Esophagus (tissue), 2 donors: ENCODE data around the gene CEL. TPM values are rescaled to one million over a fixed set of nuclear protein-coding genes. Genes with fewer than 3 reads are reported as not detected.

Experiments
- H3K27ac ChIP-seq, 2 donors: one replicate each; pipeline ENCODE4 v1.5.1; 2013; ENCODE audit warnings: low read depth in 2 of 2, mild to moderate bottlenecking in 2 of 2, inconsistent platforms in 1 of 2, low read length in 1 of 2, moderate library complexity in 1 of 2
- H3K27me3 ChIP-seq, 2 donors: one replicate each; pipeline ENCODE4 v1.6.1; 2013; ENCODE audit warnings: low read length in 2 of 2, control low read depth in 1 of 2, mild to moderate bottlenecking in 1 of 2; ENCODE audit not compliant: insufficient read depth in 2 of 2, control insufficient read depth in 1 of 2
- H3K36me3 ChIP-seq, 2 donors: one replicate each; pipeline ENCODE4 v1.6.1; 2013; ENCODE audit warnings: low read length in 1 of 2; ENCODE audit not compliant: control insufficient read depth in 2 of 2, insufficient read depth in 2 of 2
- H3K4me1 ChIP-seq, 2 donors: one replicate each; pipeline ENCODE4 v1.6.1; 2013; ENCODE audit warnings: low read length in 1 of 2; ENCODE audit not compliant: control insufficient read depth in 2 of 2, insufficient read depth in 2 of 2
- H3K4me3 ChIP-seq, 2 donors: one replicate each; pipeline ENCODE4 v1.5.1; 2013; ENCODE audit warnings: low read length in 2 of 2, mild to moderate bottlenecking in 2 of 2, low read depth in 1 of 2, moderate library complexity in 1 of 2
- H3K9me3 ChIP-seq, 2 donors: one replicate each; pipeline ENCODE4 v1.6.1; 2013; ENCODE audit warnings: mild to moderate bottlenecking in 2 of 2, low read depth in 1 of 2, low read length in 1 of 2, moderate library complexity in 1 of 2; ENCODE audit not compliant: control insufficient read depth in 2 of 2, insufficient read depth in 1 of 2
- WGBS, 2 donors: extraction: QIAGEN DNeasy Blood & Tissue Kit; methylation state at CpG; one replicate each; pipeline ENCODE4 v1.1.7; 2013; 5-methylcytosine and 5-hydroxymethylcytosine counted together
- polyA plus RNA-seq, 2 donors: library from polyadenylated mRNA; stranded (reverse); fragments of 200-250 nt; gene quantifications; one replicate each; pipeline ENCODE4 v1.2.3, GENCODE V29; 2013
- donor health status: healthy with polysubstance abuse.
- donor health status: Bipolar disorder and iron deficiency.

CEL gene
- polyA plus RNA-seq, 2 donors = 2.1 to 3.3 TPM

DNA sequence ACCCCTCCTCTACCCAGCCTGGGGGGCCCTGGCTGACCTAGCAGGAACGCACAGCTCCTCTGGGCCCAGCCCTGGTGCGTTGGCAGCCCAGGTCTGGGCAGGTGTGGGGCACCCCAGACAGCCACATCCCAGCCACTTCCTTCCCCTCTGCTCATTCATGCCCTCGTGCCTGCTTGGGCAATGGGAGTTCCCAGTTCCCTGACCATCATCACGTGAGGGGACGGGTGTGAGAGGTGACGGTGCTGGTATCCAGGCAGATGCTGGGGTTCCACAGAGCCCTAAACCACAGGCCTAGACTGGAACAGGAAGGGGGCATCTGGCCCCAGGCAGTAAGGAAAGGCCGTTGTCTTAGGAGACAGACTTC lies 50.9 kb downstream of the CEL start:
- H3K36me3 ChIP-seq = peaks cover 23 to 42% of the 10 kb centered on the region in 2 donors
- 45 to 54% methylated on average over 7 of the region's 7 CpGs for whole genome bisulfite sequencing, 2 donors
- no peak overlapping the region for H3K4me3 ChIP-seq
- H3K9me3 ChIP-seq = no peaks in the 10 kb centered on the region
- H3K27ac ChIP-seq = peak overlapping the region in 1 of 2 donors; percentile 38
- no peaks in the 10 kb centered on the region for H3K27me3 ChIP-seq
- peaks cover 32 to 55% of the 10 kb centered on the region in 2 donors for H3K4me1 ChIP-seq

- 64 to 65% methylated on average over 19 of the region's 19 CpGs for WGBS, 2 donors
- Histone ChIP-seq H3K4me1 (peaks cover 32 to 61% of the 10 kb centered on the region in 2 donors), H3K27me3 (no peaks in the 10 kb centered on the region), H3K36me3 (peaks cover 16 to 35% of the 10 kb centered on the region in 2 donors), H3K4me3 (no peak overlapping the region), H3K27ac (peak overlapping the region; percentile 62 to 79), H3K9me3 (no peaks in the 10 kb centered on the region)
These were observed 51.6 kb downstream of the CEL start for GRCh38 chr9:133113163-133113948.

DNA sequence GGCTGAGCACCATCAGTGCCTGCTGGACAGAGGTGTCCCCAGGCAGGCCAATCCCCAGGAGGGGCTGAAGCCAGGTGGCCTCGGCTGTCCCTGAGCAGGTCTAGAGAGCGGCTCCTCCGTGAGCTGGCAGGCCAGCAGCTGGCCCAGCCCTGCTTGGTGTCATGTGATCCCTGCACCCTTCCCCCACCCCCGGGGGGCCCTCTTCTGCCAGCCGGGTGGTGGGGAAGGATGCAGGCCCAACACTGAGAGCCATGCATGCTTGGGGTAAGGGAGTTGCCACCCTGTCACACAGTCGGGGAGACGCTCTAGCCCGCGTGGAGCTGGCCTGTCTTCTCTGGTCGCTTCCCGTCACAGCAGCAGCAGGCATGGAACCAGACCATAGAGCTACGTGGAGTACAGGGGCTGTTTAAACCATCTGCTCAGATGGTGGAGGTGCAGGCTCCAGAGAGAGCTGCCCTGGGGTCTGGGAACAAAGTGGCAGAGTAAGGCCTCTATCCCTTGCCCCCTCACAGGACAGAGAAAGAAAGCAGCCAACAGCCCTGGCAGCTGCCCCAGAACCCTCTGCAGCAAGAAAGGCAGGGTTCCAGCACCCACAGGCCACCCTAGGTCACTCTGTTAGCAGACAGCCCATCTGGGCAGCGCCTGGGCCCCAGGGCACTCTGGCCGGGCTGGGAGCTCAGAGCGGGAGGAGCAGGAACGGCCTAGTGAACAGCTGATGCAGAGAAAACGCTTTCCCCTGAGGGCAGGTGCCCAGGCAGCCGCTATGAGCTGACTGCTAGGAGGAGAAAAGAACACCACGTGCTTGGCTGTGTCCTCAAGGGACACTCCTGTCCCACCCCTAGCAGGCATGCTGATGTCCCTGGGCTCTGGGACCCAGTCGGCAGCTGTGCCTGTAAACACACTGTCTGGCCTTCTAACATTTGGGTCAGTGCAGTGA lies 52.4 kb downstream of the CEL start:
- WGBS, 2 donors = 31 to 44% methylated on average over 20 of the region's 20 CpGs
- peak overlapping the region; percentile 62 to 79 for H3K27ac ChIP-seq
- H3K27me3 ChIP-seq = no peaks in the 10 kb centered on the region
- no peaks in the 10 kb centered on the region for H3K9me3 ChIP-seq
- H3K36me3 ChIP-seq = peaks cover 9 to 27% of the 10 kb centered on the region in 2 donors
- no peak overlapping the region for H3K4me3 ChIP-seq
- H3K4me1 ChIP-seq = peaks cover 34 to 69% of the 10 kb centered on the region in 2 donors

GRCh38 chr9:133114886-133115603 lies 53.3 kb downstream of the CEL start:
- WGBS, 2 donors = 75 to 76% methylated on average over 19 of the region's 19 CpGs
- peaks cover 36 to 77% of the 10 kb centered on the region in 2 donors for H3K4me1 ChIP-seq

GRCh38 chr9:133115604-133116345 lies 54.0 kb downstream of the CEL start:
- H3K9me3 ChIP-seq = no peaks in the 10 kb centered on the region
- H3K4me1 ChIP-seq = peaks cover 36 to 77% of the 10 kb centered on the region in 2 donors
- H3K27ac ChIP-seq = peak overlapping the region; percentile 11 to 73
- 61 to 63% methylated on average over 32 of the region's 32 CpGs for WGBS, 2 donors
- H3K27me3 ChIP-seq = no peaks in the 10 kb centered on the region
- peaks cover 0 to 20% of the 10 kb centered on the region in 2 donors for H3K36me3 ChIP-seq
- H3K4me3 ChIP-seq = no peak overlapping the region

More at GRCh38 chr9:133114886-133115603, 53.3 kb downstream of the CEL start:
- no peaks in the 10 kb centered on the region for H3K9me3 ChIP-seq
- H3K36me3 ChIP-seq = peaks cover 4 to 24% of the 10 kb centered on the region in 2 donors
- no peaks in the 10 kb centered on the region for H3K27me3 ChIP-seq
- H3K27ac ChIP-seq = peak overlapping the region; percentile 38 to 79
- H3K4me3 ChIP-seq = no peak overlapping the region

DNA sequence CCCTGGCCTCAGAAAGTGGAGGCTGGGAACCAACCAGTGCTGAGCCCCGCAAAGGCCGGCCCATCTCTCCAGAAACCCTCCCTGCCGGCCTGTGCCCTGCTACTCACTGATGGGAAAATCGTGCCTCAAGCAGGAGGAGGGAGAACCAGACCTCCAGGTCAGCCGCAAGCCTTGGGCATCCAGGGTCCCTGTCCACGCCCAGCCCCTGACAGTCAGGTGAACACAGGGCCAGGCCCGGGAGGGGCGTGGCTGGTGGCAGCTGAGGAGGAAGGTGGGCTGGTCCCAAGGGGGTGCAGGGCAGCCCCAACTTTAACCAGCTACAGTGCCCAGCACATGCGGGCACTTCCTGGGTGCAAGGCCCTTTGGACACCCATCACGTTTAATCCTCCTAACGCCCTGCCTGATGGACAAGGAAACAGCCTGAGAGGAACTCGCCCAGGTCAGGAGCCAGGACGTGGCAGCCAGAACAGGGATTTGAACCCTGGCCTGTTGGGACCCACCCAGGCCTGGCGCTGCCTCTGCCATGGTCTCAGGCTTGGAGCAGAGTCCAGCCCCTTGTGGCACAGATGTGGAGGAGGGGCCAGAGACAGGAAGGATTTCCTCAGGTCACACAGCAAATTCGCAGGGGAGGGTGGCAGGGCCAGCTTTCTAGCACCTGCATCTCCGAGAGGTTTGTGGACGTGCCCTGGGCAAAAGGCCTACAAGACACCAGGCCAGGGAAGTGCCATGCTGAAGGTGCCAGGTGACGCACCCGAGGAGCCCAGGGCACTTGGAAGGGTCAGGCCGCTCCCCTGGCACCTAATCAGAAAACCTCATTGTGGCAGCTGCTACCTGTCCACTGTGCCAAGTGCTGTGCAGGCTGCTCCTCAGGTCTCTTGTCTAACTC lies 54.8 kb downstream of the CEL start:
- peaks cover 36 to 79% of the 10 kb centered on the region in 2 donors for H3K4me1 ChIP-seq
- peaks cover 0 to 14% of the 10 kb centered on the region in 2 donors for H3K36me3 ChIP-seq
- no peaks in the 10 kb centered on the region for H3K9me3 ChIP-seq
- H3K27me3 ChIP-seq = no peaks in the 10 kb centered on the region
- no peak overlapping the region for H3K4me3 ChIP-seq
- peak overlapping the region; percentile 37 to 78 for H3K27ac ChIP-seq
- 56 to 62% methylated on average over 20 of the region's 20 CpGs for WGBS, 2 donors

GRCh38 chr9:133117271-133118178 lies 55.7 kb downstream of the CEL start:
- Histone ChIP-seq H3K36me3 (peaks cover 0 to 5% of the 10 kb centered on the region in 2 donors), H3K27me3 (no peaks in the 10 kb centered on the region), H3K27ac (peak overlapping the region; percentile 51 to 78), H3K4me3 (no peak overlapping the region), H3K4me1 (peaks cover 36 to 74% of the 10 kb centered on the region in 2 donors), H3K9me3 (no peaks in the 10 kb centered on the region)
- 47 to 58% methylated on average over 18 of the region's 18 CpGs for WGBS, 2 donors
